ENCODE measurements around the gene DOCK11.

DNA sequence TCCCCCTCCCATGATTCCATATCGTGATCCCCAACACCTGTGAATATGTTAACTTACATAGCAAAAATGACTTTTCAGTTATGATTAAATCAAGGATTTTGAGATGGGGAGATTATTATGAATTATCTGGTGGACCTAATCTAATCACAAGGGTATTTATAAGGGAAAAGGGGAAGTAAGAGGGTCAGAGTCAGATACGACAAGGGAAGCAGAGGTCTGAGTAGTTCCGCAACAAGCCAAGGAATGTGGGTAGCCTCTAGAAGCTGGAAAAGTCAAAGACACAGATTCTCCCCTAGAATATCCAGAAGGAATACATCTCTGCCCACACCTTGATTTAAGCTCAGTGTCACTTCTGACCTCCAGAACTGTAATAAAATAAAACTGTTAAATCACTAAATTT is 230.8 kb downstream of the DOCK11 start:
- TF ChIP-seq, protein P1, sequence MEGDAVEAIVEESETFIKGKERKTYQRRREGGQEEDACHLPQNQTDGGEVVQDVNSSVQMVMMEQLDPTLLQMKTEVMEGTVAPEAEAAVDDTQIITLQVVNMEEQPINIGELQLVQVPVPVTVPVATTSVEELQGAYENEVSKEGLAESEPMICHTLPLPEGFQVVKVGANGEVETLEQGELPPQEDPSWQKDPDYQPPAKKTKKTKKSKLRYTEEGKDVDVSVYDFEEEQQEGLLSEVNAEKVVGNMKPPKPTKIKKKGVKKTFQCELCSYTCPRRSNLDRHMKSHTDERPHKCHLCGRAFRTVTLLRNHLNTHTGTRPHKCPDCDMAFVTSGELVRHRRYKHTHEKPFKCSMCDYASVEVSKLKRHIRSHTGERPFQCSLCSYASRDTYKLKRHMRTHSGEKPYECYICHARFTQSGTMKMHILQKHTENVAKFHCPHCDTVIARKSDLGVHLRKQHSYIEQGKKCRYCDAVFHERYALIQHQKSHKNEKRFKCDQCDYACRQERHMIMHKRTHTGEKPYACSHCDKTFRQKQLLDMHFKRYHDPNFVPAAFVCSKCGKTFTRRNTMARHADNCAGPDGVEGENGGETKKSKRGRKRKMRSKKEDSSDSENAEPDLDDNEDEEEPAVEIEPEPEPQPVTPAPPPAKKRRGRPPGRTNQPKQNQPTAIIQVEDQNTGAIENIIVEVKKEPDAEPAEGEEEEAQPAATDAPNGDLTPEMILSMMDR (IDR thresholded peaks at IDR 0.05), result no peak
- no peak for TF ChIP-seq POLR2AphosphoS5 (IDR thresholded peaks at IDR 0.05)
